ENCODE results near the gene NPEPL1.
"Not testable (repeated sequence)": the region's sequence is repeated elsewhere in the genome, so short reads cannot be mapped to it uniquely, and the experiment has no call there.

Gene NPEPL1

GRCh38 chr20:58712806-58713731 lies 20.5 kb downstream of the NPEPL1 start:
- DNase-seq (ENCODE audit: extremely low read depth in 1 of 2, low read depth in 1 of 2): no peak

GRCh38 chr20:58713801-58714339 lies 21.3 kb downstream of the NPEPL1 start:
- DNase-seq (ENCODE audit: extremely low read depth in 1 of 2, low read depth in 1 of 2): no peak

- no peak for DNase-seq (ENCODE audit: extremely low read depth in 1 of 2, low read depth in 1 of 2)
Observed at GRCh38 chr20:58714340-58714922, 21.8 kb downstream of the NPEPL1 start.

GRCh38 chr20:58714923-58715351 lies 22.3 kb downstream of the NPEPL1 start:
- no peak for DNase-seq (ENCODE audit: extremely low read depth in 1 of 2, low read depth in 1 of 2)

GRCh38 chr20:58715391-58715800 lies 22.8 kb downstream of the NPEPL1 start:
- DNase-seq (ENCODE audit: extremely low read depth in 1 of 2, low read depth in 1 of 2): no peak

GRCh38 chr20:58715801-58716475 lies 23.3 kb downstream of the NPEPL1 start:
- no peak for DNase-seq (ENCODE audit: extremely low read depth in 1 of 2, low read depth in 1 of 2)

- DNase-seq (ENCODE audit: extremely low read depth in 1 of 2, low read depth in 1 of 2): no peak
Observed at GRCh38 chr20:58716476-58717277, 24.1 kb downstream of the NPEPL1 start.

- DNase-seq (ENCODE audit: extremely low read depth in 1 of 2, low read depth in 1 of 2): no peak
Observed at GRCh38 chr20:58717278-58718091, 24.9 kb downstream of the NPEPL1 start.

- no peak for DNase-seq (ENCODE audit: extremely low read depth in 1 of 2, low read depth in 1 of 2)
Observed at GRCh38 chr20:58718121-58718563, 25.5 kb downstream of the NPEPL1 start.

- no peak for DNase-seq (ENCODE audit: extremely low read depth in 1 of 2, low read depth in 1 of 2)
Observed at GRCh38 chr20:58718729-58719128, 26.1 kb downstream of the NPEPL1 start.

- DNase-seq (ENCODE audit: extremely low read depth in 1 of 2, low read depth in 1 of 2): no peak
Observed at GRCh38 chr20:58719258-58719657, 26.7 kb downstream of the NPEPL1 start.

GRCh38 chr20:58719971-58720371 lies 27.4 kb downstream of the NPEPL1 start:
- DNase-seq (ENCODE audit: extremely low read depth in 1 of 2, low read depth in 1 of 2): no peak

GRCh38 chr20:58720890-58721289 lies 28.3 kb downstream of the NPEPL1 start:
- DNase-seq (ENCODE audit: extremely low read depth in 1 of 2, low read depth in 1 of 2): no peak

GRCh38 chr20:58721951-58722778 lies 29.6 kb downstream of the NPEPL1 start:
- no peak for DNase-seq (ENCODE audit: extremely low read depth in 1 of 2, low read depth in 1 of 2)

- DNase-seq (ENCODE audit: extremely low read depth in 1 of 2, low read depth in 1 of 2): no peak
Observed at GRCh38 chr20:58722877-58723627, 30.5 kb downstream of the NPEPL1 start.

- DNase-seq (ENCODE audit: extremely low read depth in 1 of 2, low read depth in 1 of 2): no peak
Observed at GRCh38 chr20:58723628-58723984, 31.0 kb downstream of the NPEPL1 start.

GRCh38 chr20:58726156-58726555 lies 33.6 kb downstream of the NPEPL1 start:
- not testable (repeated sequence) for DNase-seq (ENCODE audit: extremely low read depth in 1 of 2, low read depth in 1 of 2)

GRCh38 chr20:58731192-58731591 lies 38.6 kb downstream of the NPEPL1 start:
- no peak for DNase-seq (ENCODE audit: extremely low read depth in 1 of 2, low read depth in 1 of 2)
